Neural cell (in vitro differentiated cells): ENCODE data around the gene ADM. TPM values are rescaled to one million over a fixed set of nuclear protein-coding genes. Genes with fewer than 3 reads are reported as not detected.

Experiments used
- H2AFZ ChIP-seq: fragments of 200-600, 300-800 bp; sonication (generic), shearing (Covaris generic); 2 replicates; pipeline ENCODE4 v1.6.0; 2014; ENCODE audit warnings: low read depth, mild to moderate bottlenecking, antibody characterized with exemption, low read length, moderate library complexity
- H3F3A ChIP-seq: fragments of 200-600 bp; shearing (Covaris generic); 2 replicates; pipeline ENCODE4 v1.6.1; 2016; ENCODE audit warnings: mild to moderate bottlenecking, moderate library complexity, mixed read lengths, antibody characterized with exemption, low read length; ENCODE audit not compliant: insufficient read depth, poor library complexity, severe bottlenecking
- H3K27ac ChIP-seq: fragments of 200-600, 300-800 bp; sonication (generic), shearing (Covaris generic); 2 replicates; pipeline ENCODE4 v1.5.1; 2014; ENCODE audit warnings: mild to moderate bottlenecking, low read length, moderate library complexity
- H3K27me3 ChIP-seq: fragments of 300-800, 200-600 bp; sonication (generic), shearing (Covaris generic); 2 replicates; pipeline ENCODE4 v1.6.0; 2014; ENCODE audit warnings: mild to moderate bottlenecking, low read depth, low read length, moderate library complexity; ENCODE audit not compliant: insufficient read depth
- H3K36me3 ChIP-seq: fragments of 300-800, 200-600 bp; sonication (generic), shearing (Covaris generic); 2 replicates; pipeline ENCODE4 v1.5.1; 2014; ENCODE audit warnings: mild to moderate bottlenecking, antibody characterized with exemption, low read length, moderate library complexity; ENCODE audit not compliant: insufficient read depth
- H3K4me2 ChIP-seq: fragments of 300-800, 200-600 bp; sonication (generic), shearing (Covaris generic); 2 replicates; pipeline ENCODE4 v1.6.0; 2014; ENCODE audit warnings: mild to moderate bottlenecking, low read length
- H3K4me3 ChIP-seq: fragments of 300-800, 200-600 bp; sonication (generic), shearing (Covaris generic); 2 replicates; pipeline ENCODE4 v1.5.1; 2014; ENCODE audit warnings: mild to moderate bottlenecking, low read length, moderate library complexity
- H3K79me2 ChIP-seq: fragments of 200-600 bp; shearing (Covaris generic); replicated peaks from 2 replicates; pipeline ENCODE4 v1.6.0; 2014; ENCODE audit warnings: mild to moderate bottlenecking, low read length, moderate library complexity; ENCODE audit not compliant: insufficient read depth
- H3K9ac ChIP-seq: fragments of 300-800, 200-600 bp; sonication (generic), shearing (Covaris generic); 2 replicates; pipeline ENCODE4 v1.6.1; 2016; ENCODE audit warnings: mild to moderate bottlenecking, low read length, mixed read lengths
- H3K9me2 ChIP-seq: fragments of 200-600 bp; shearing (Covaris generic); 2 replicates; pipeline ENCODE4 v1.6.1; 2016; ENCODE audit warnings: mild to moderate bottlenecking, low read length, mixed read lengths; ENCODE audit not compliant: insufficient read depth
- H3K9me3 ChIP-seq: fragments of 200-600, 300-800 bp; sonication (generic), shearing (Covaris generic); 2 replicates; pipeline ENCODE4 v1.6.1; 2016; ENCODE audit warnings: mild to moderate bottlenecking, mixed run types, low read length, moderate library complexity, mixed read lengths
- H4K20me1 ChIP-seq: fragments of 200-600 bp; shearing (Covaris generic); 2 replicates; pipeline ENCODE4 v1.6.1; 2016; ENCODE audit warnings: mild to moderate bottlenecking, mixed run types; ENCODE audit not compliant: insufficient read depth
- CTCF ChIP-seq: fragments of 450-650 bp; IDR thresholded peaks from 2 replicates; pipeline ENCODE4 v1.5.1; 2014; ENCODE audit warnings: antibody characterized with exemption, mild to moderate bottlenecking, moderate library complexity; ENCODE audit not compliant: poor library complexity, severe bottlenecking
- EP300 ChIP-seq: fragments of 450-650 bp; conservative IDR thresholded peaks from 2 replicates; pipeline ENCODE4 v1.6.1; 2014; ENCODE audit warnings: antibody characterized with exemption, mild to moderate bottlenecking, moderate library complexity; ENCODE audit not compliant: poor library complexity, severe bottlenecking
- EZH2 ChIP-seq: fragments of 200-600, 300-800 bp; shearing (Covaris generic), sonication (generic); IDR thresholded peaks from 2 replicates; pipeline ENCODE4 v1.6.1; 2014; ENCODE audit warnings: antibody characterized with exemption, low read length, borderline replicate concordance, mild to moderate bottlenecking; ENCODE audit not compliant: insufficient read depth, poor library complexity, severe bottlenecking
- MXI1 ChIP-seq: fragments of 450-650 bp; conservative IDR thresholded peaks from 2 replicates; pipeline ENCODE4 v1.6.1; 2014; ENCODE audit warnings: antibody characterized with exemption, mild to moderate bottlenecking; ENCODE audit not compliant: poor library complexity, severe bottlenecking
- POLR2AphosphoS5 ChIP-seq: IDR thresholded peaks from 2 replicates; pipeline ENCODE4 v1.6.1; 2012
- RAD21 ChIP-seq: fragments of 450-650 bp; conservative IDR thresholded peaks from 2 replicates; pipeline ENCODE4 v1.6.1; 2014; ENCODE audit warnings: antibody characterized with exemption, mild to moderate bottlenecking, moderate library complexity
- REST ChIP-seq: IDR thresholded peaks from 2 replicates; pipeline ENCODE4 v1.6.1; 2012; ENCODE audit warnings: borderline replicate concordance
- SMC3 ChIP-seq: fragments of 450-650 bp; conservative IDR thresholded peaks from 2 replicates; pipeline ENCODE4 v1.6.1; 2014; ENCODE audit warnings: antibody characterized with exemption, mild to moderate bottlenecking, moderate library complexity; ENCODE audit not compliant: poor library complexity
- TAF1 ChIP-seq: IDR thresholded peaks from 2 replicates; pipeline ENCODE4 v1.6.1; 2012; ENCODE audit warnings: low read depth
- polyA plus RNA-seq: library from polyadenylated mRNA; depleted of rRNA; stranded (reverse); fragments of >200 nt; gene quantifications from 2 replicates; pipeline ENCODE4 v1.2.3, GENCODE V29; 2014

ADM gene
- polyA plus RNA-seq, 1 donor from 2014 or later: 1.6 TPM

- H3K27ac ChIP-seq: no peak overlapping the region
- H2AFZ ChIP-seq: no peak overlapping the region
- H3K9me2 ChIP-seq: no peaks in the 10 kb centered on the region
- TF ChIP-seq SMC3 (no peak), EZH2 (no peak), CTCF (no peak), EP300 (no peak), RAD21 (no peak), MXI1 (no peak), POLR2AphosphoS5 (no peak), TAF1 (no peak), REST (no peak)
- H3K4me2 ChIP-seq: no peak overlapping the region
- no peaks in the 10 kb centered on the region for H4K20me1 ChIP-seq
- H3K9ac ChIP-seq: no peak overlapping the region
- no peaks in the 10 kb centered on the region for H3K9me3 ChIP-seq
- H3K27me3 ChIP-seq: no peaks in the 10 kb centered on the region
- H3K79me2 ChIP-seq: peaks cover 28% of the 10 kb centered on the region
- no peaks in the 10 kb centered on the region for H3K36me3 ChIP-seq
- no peak overlapping the region for H3K4me3 ChIP-seq
- no peaks in the 10 kb centered on the region for H3F3A ChIP-seq
These were observed 17.7 kb upstream of the ADM start for GRCh38 chr11:10287140-10287539.

GRCh38 chr11:10287766-10288715 is 16.8 kb upstream of the ADM start:
- H3K9me3 ChIP-seq: no peaks in the 10 kb centered on the region
- no peak for TF ChIP-seq CTCF
- H3K79me2 ChIP-seq: peaks cover 32% of the 10 kb centered on the region
- H3K27ac ChIP-seq: no peak overlapping the region
- H4K20me1 ChIP-seq: no peaks in the 10 kb centered on the region
- H3K4me3 ChIP-seq: no peak overlapping the region
- H3K4me2 ChIP-seq: no peak overlapping the region
- no peak overlapping the region for H2AFZ ChIP-seq
- no peak overlapping the region for H3K9ac ChIP-seq
- H3K27me3 ChIP-seq: no peaks in the 10 kb centered on the region
- H3F3A ChIP-seq: no peaks in the 10 kb centered on the region
- no peaks in the 10 kb centered on the region for H3K9me2 ChIP-seq
- H3K36me3 ChIP-seq: no peaks in the 10 kb centered on the region
